Right lobe of liver (tissue), 4 donors: ENCODE results near the gene MTG1.

Source experiments
- CTCF ChIP-seq, 4 donors: fragments of 200-600 bp in 3 of 4; fragments of 450-650 bp in 1 of 4; IDR thresholded peaks; one replicate each; pipeline versions ENCODE4 v1.5.1 to v1.8.0; 2016 to 2022; ENCODE audit warnings: antibody characterized with exemption in 4 of 4, mild to moderate bottlenecking in 2 of 4
- POLR2A ChIP-seq: fragments of 450-650 bp; IDR thresholded peaks from one replicate; pipeline ENCODE4 v1.6.1; 2017; ENCODE audit warnings: antibody characterized with exemption, mild to moderate bottlenecking
- donor health status: DM: no; HTN: no; CAD: no.
- donor health status: DM: no; HTN: no; CAD: no.
- donor health status: DM: no; HTN: yes; CAD: no.

DNA sequence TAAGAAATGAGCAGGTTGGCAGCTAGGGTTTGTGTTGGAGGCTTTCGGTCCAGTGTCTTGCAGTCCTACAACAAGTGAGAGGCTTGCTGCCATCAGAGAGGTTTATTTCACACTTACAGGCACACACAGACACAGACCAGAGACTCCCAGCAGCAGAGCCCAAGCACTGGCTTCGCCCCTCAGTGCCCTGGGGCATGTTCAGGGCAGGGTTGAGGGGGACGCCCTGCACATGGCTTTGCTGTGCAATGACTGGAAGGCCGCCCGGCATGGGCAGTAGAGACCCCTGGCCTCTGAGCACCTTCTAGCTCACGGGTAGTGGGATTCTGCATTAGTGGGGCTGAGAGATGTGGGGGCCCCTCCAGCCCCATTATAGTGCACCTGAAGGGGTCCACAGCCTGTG lies 26.6 kb downstream of the MTG1 start:
- TF ChIP-seq CTCF (IDR thresholded peaks at IDR 0.05) (no peak), POLR2A (no peak)
